IPS-NIHi7 (cell line): ENCODE measurements around the gene CRIP2.

Experiments
- DNase-seq: peaks from one replicate; pipeline ENCODE4 v3.0.0; 2012; ENCODE audit warnings: mixed read lengths; ENCODE audit errors: extremely low spot score

CRIP2 gene

GRCh38 chr14:105487986-105488777, 13.6 kb downstream of the CRIP2 start:
- no peak for DNase-seq

- no peak for DNase-seq
Observed at GRCh38 chr14:105488781-105489541, 14.3 kb downstream of the CRIP2 start.

- peak; percentile 81 for DNase-seq
Observed at GRCh38 chr14:105489542-105490266, 15.1 kb downstream of the CRIP2 start.

GRCh38 chr14:105490267-105490571, 15.6 kb downstream of the CRIP2 start:
- DNase-seq = no peak

- DNase-seq = peak; percentile 91
Observed at GRCh38 chr14:105490572-105491365, 16.1 kb downstream of the CRIP2 start, which contains the start of gene TEDC1. Gene TEDC1, plus strand, starts transcription at chr14:105491246. Its CDS starts 130 bp downstream, at chr14:105491376.

- DNase-seq = peak; percentile 82
Observed at GRCh38 chr14:105491366-105491973, 16.8 kb downstream of the CRIP2 start.

- DNase-seq = no peak
Observed at GRCh38 chr14:105492031-105492970, 17.7 kb downstream of the CRIP2 start.

- DNase-seq = no peak
Observed at GRCh38 chr14:105492971-105493871, 18.6 kb downstream of the CRIP2 start.

GRCh38 chr14:105493921-105494605, 19.4 kb downstream of the CRIP2 start:
- no peak for DNase-seq

GRCh38 chr14:105494606-105494929, 19.9 kb downstream of the CRIP2 start:
- DNase-seq = no peak

- no peak for DNase-seq
Observed at GRCh38 chr14:105495101-105495989, 20.7 kb downstream of the CRIP2 start.

- no peak for DNase-seq
Observed at GRCh38 chr14:105495990-105496830, 21.6 kb downstream of the CRIP2 start.

GRCh38 chr14:105496831-105497591, 22.4 kb downstream of the CRIP2 start:
- no peak for DNase-seq

GRCh38 chr14:105497671-105498429, 23.2 kb downstream of the CRIP2 start:
- no peak for DNase-seq
